HuH-7.5 (cell line): ENCODE results near the gene LSM12.
"Not testable (repeated sequence)": the region's sequence is repeated elsewhere in the genome, so short reads cannot be mapped to it uniquely, and the experiment has no call there.

Source experiments
- DNase-seq: peaks from one replicate; pipeline ENCODE4 v3.0.0; 2011; ENCODE audit warnings: low spot score

Gene LSM12

DNA sequence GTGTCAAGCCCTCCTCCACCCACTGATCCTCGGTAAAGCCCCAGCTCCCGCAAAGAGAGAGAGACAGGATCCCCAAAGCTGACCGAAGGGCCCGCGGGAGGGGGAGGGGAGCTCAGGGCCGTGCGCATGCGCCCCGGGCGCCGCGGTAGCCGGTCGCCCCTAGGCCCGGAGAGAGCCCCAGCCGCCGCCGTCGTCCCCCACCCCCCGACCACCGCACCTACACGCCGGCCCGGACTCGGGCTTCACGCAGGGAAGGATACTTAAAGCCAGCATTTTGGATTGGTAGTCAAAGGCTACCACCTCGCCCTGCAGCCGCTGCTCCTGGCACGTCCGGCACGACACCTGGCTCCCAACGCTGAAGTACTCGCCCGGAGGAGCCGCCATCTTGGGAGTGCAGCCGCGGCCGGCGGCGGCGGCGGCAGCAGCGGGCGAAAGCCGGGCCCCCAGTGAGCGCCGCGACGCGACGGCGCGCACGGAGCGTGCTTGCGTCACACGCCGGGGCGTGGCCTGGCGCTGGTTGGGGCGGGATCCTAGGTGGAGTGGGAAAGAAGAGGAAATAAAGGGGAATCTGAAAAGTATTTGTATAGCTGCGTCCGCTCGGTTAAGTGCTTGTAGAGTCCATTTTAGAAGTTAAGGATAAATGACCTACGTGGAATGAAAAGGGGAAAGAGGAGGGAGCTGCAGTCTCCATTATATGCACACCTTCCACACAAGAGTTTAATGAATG lies at the start of gene LSM12:
Gene LSM12, minus strand, starts transcription at position 468 of the 727 bp plus-strand sequence. Its CDS starts 84 bp downstream, at position 384.
- peak; percentile 86 for DNase-seq

DNA sequence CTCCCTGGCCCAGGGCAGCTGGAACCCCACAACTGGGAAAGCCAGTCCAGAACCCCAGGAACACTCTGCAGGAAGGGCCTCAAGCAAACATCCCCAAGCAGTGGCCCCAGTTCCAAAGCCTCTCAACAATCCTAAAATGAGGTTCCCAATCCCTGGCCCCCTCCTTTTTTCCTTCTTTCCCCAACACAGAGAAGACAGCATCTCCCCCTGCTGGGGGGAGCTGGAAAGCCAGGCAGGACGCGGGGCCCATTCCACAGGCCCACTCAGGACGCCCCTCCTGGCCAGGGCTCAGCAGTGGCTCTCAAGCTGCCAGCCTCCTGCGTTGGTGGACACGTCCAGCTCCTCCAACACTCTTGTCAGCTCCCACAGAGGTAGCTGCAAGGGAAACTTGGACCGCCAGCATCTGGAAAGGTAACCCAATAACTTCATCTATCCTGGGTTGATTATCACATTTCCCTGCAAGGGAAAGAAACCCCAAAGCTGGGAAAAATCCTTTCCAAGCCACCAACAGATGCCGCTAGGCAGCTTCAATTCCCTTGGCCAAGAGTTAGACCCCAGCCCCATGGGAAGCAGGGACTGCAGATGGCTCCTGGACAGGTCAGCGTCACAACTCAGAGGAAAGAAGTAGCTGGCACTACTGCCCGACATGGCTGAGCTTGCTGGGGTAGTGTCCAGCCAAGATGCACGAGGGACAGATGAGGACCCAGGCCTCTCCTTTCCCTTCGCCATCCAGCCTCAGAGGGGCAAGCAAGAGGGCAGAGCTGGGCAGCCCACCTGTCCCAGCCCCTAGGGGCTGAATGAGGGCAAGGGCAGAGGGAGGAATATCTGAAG lies 49.3 kb upstream of the LSM12 start:
- DNase-seq, result peak; percentile 69

DNA sequence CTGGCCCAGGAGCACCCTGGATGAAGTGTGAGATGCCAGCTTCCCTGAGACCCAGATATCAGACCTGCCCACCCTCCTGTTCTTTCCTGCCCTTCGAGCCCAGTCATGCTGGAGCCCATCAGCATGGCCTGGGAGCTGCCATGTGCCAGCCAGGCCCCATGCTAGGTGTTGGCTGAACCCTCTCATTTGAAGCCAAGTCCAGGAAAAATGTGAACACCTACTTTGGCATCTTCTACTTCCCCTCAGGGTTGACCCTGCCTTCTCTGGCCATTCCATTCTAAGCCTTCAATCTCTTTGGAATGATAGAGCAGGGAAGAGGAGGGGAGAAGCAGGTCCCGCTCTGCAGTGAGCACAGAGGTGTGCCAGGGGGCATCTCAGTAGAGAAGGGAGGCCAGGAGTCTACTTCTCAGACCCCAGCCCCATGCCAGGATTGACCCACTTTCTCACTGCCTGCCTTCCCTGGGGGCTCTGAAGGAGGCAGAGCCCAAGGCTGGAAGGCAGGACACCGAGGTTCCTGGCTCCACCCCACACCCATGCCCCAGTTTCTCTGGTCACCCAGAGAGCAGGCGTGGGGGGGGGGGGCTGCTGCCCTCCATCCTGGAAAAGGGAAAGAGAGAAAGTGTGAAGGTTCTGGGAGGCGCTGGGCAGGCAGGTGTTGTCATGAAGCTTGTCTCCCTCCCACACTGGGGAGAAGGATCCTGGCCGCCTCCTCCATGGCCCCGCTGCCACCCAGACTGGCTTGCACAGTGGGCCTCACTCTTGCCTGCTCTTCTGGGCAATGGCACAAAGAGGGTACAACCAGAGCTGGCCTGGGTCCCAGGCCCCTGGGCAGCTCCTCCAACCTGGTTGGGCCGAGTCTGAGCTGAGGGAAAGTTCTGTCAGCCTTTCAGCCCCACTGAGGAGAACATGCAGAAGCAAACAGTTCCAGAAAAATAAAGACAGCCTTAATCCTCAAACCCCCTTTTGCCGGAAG lies 47.7 kb upstream of the LSM12 start:
- no peak for DNase-seq

DNA sequence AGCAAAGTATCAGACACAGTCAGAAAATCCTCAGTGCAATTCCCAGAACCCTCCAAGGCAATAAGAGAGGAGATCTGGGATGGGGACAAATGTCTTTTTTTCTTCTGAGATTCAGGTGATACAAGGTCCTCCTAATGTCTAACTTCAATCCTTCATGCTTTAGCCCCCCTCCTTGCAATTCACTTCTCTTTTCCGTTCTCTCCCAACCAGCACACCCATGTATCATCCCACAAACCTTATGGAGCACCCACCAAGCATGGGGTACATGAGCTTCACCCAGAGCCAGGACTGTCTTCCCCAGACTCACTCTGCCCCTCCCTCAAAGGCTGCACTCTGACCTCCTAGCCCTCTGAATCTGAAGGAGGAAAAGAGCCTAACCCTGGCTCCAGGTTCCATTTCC lies 46.9 kb upstream of the LSM12 start:
- no peak for DNase-seq

DNA sequence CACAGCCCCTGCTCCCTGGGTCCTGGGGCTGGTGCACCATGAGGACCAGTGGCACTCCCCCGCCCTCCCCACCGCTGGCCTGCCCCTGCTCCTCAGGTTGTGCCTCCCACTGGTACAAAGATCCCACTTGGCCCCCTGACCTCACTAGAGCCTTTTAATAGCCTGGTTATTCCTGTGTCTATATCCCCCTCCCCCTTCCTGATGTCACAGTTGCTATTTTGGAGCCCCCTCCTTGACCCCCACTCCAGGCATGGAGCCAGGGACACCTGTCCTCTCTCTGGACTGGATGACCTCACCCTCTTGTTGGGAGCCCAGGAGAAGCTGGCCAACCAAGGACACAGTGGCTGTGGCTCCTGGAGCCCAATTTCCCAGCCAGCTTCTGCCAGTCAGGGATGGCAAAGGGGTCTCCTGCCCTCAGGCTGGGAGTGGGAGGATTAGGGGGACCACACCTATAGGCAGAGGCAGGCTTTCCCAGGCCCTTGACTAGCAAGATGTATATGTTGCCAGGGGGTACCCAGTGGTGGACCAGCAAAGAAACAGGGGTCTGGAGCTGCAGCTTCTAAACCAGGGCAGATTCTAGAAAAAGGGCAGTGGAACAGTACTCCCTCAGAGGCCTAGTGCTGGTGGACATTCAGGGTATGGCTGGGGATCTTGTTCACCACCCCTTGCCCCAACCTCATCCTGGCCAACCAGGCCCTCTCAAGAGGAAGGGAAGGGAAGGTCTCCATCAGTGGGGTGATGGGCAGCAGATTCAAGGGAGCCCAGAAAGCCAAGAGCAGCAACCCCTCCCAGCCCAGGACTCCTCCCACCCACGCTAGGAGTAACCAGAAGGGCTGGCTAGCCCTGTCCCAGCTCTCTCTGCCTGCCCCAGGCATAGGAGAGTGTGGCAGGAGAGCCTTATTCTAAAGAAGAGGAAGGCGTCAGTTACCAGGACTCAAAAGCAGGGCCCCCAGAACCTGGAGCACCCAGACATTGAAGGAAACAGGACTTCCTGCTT lies 46.1 kb upstream of the LSM12 start:
- DNase-seq, result no peak

DNA sequence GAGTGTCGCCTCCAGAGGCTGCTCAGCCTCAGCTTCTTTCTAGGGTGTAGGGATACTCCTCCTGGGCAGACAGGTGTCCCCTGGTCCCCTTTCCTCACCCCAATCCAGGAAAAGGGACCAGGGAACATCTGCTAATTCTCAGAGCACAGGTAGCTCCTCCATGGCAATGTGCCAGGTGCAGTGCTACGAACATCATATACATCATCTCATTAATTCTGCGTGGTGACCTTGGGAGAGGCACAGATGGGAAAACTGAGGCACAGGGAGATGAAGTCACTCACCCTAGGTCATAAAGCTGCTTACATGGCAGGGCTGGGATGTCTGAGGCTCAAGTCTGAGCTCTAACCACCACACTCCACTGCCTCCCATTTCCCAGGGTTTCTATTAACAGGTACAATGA lies 45.3 kb upstream of the LSM12 start:
- no peak for DNase-seq

DNA sequence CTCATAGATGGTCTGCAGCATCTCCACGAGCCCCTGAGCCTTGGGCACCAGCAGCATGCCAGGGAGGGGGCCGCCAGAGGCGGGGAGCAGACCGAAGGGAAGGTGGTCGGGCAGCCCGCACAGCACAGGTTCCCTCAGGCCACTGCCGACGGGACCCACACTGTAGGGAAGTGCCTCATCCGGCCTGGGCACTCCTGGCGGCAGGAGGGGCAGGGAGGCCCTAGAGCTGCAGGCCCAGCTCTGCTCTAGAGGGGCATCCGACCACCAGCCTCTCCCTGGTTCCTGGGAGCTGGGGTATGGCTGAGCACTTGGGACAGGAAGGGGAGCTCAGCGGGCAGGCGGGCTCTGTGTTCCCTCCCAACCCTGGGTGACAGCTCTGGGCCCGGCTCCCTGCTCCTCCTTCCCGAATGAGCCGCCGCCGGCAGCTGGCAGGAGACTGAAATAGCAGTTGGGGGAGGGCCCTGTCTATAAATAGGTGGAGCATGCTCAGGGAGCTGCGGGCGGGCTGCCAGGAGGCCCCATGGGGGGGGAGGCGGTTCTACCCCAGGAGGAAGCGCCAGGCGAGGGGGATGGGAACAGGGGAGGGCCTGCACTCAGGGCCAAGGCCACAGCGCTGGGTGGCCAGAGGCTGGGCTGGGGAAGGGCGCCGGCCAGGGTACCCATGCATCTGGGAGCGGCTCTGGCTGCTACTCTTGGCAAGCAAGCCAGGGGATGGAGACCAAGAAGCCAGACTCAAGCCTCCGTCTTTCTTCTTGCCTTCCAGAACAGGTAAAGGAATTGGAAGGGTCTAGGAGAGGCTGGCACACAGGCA lies 44.6 kb upstream of the LSM12 start:
- DNase-seq, result peak; percentile 92

DNA sequence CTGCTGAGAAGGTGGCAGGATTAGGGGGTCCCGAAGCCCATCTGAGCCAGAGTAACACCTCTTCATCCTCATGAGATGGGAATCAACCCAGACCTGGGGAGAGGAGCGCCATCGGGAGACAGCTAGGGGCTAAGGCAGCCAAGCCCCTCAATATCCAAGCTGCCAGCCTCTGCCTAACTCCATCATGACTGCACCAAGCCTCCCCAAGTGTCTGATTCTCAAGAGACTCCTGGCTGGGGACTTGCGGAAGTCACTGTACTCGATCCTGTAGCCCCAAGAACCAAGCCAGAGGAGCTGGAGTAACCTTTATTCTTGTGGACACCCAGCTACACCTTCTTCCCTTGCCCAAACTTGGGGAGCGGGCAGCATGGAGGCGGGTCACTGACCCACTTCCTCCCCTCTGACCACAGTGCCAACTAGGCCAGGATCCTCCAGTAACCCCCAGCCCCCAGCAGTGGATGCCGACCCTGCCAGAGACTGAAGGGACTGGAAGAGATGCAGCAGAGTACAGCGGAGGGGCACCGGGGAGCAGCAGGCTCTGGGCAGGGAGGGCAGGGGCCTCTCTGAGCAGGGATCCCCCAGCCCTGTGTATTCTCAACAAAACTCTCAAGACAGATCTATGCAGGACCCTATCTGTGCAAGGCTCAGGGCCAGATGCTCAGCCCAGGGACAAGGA lies 43.7 kb upstream of the LSM12 start:
- DNase-seq, result no peak

DNA sequence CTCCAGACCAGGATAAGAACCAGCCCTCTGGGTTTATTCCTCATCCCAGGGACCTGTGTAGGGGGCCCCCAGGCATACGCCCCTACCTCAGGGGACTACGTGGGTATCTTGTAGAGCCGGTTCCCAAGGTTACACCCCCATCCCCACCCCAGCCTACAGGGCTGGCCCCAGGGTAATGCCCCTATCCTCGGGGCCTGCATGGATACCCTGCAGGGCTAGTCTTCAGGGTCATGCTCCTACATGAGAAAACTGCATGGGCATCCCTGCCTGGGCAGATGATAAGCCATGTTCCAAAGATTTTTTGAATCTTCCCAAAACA lies 42.8 kb upstream of the LSM12 start:
- no peak for DNase-seq

DNA sequence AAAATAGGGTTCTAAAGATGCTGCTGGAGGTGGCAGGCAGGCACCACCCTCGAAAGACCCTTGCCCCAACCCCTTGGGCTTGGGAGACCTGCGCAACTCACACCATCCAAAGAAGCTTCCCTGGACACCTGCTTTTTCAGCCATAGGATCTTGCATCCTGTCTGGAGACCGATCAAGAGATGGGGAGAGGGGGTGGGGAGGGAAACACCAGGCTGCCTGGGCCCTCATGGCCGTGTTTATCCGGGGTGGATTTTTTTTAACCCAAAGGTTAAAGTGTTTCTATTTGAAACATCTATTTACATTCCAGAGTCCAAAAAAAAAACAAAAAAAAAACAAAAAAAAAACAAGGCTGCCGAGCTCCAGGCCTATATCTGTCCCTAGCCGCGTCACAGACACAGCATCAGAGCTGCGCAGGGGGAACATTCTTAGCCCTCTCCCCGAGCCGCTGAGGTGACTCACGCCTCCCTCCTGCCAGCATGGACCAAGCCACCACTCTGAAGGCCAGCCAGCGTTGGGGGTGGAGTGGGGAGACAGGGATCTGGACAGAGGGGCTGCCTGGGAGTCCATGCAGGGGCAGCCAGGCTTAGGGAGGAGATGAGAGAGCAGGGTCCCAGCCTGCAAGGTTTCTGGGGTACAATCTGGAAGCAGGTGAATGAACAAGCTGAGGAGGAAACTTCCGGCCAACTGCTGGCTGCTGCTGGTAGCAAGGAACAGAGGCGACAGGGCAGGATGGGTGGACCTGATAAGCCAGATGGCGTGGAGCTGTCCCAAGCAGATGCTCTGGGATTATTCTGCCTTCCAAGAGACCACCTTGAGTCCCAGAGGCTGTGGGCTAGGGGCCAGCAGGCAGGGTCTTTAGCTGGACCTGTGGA lies 42.2 kb upstream of the LSM12 start:
- DNase-seq, result peak; percentile 77

DNA sequence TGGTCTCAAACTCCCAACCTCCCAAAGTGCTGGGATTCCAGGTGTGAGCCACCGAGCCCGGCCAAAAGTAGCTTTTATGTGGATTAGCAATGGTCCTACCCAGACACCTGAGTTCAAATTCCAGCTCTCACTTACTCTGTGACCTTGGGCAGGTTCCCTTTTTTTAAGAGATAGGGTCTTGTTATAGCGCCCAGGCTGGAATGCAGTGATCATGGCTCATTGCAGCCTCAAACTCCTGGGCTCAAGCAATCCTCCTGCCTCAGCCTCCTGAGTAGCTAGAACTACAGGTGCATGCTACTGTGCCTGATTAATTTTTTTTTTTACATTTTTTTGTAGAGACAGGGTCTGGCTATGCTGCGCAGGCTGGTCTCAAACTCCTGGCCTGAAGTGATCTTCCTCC lies 40.3 kb upstream of the LSM12 start:
- DNase-seq, result no peak

DNA sequence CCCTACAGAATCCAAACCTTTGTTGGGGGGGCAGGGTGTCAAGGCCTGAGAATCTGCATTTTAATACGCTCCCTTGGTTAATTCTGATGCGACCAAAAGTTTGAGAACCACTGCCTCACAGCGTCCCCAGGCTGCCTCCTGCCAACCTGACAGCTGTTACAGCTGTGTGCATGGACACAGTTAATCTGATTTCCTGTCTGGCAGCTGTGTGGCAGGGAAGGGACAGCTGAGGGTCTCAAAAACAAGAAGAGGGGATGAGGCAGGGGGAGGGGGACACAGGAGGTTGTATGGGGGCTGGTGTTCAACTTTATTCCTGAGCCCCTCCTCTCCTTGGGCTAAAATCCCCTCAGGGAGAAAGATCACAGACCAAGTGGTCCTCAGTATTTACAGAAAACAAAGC lies 39.5 kb upstream of the LSM12 start:
- DNase-seq, result no peak

DNA sequence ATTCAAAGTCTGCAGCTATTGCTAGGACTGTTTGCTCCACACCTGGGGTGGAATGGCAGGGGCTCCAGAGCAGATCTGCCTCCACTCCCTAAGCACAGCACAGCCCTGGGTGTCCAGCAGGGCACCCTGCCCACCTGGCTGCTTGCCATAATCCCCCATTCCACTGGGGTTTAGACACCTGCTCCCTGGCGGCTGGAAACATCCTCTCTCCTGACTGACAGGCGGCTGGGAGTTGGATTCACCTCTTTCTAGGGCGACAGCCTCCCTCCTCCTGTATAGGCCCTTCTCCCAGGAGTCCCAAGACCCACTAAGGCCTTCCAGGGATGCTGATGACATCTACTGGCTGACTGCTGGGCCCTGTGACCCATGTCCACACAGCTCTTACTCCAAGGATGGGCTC lies 39.0 kb upstream of the LSM12 start:
- DNase-seq, result no peak

DNA sequence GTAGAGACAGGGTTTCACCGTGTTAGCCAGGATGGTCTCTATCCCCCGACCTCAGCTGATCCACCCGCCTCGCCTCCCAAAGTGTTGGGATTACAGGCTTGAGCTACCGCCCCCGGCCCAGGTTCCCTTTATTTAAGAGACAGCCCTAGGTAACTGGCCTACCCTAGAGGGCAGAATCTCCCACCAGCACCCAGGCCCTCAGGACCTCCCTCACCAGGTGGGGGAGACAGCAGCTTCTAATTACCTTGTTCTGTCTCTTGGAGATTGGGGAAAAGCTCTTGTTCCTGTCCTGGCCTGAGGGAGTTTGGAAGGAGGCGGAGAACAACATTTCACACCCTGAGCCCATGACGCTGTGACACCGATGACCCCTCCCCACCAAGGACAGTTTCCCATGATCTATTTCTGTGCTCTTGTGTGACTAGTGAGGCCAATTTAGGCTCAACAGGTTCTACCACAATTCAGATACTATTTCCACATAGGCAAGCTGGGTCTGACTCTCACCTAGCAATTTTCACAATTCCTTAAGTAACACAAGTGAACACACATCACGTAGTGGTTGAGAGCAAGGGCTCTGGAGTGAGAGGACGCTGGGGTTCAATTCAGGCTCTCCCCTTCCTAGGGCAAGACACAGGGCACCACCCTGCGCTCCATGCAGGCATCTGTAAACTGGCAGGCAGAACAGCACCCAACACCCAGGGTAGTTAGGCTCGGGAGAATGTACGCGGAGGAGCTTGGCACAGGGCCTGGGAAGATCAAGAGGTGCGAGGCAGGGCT lies 36.6 kb upstream of the LSM12 start:
- DNase-seq, result no peak

DNA sequence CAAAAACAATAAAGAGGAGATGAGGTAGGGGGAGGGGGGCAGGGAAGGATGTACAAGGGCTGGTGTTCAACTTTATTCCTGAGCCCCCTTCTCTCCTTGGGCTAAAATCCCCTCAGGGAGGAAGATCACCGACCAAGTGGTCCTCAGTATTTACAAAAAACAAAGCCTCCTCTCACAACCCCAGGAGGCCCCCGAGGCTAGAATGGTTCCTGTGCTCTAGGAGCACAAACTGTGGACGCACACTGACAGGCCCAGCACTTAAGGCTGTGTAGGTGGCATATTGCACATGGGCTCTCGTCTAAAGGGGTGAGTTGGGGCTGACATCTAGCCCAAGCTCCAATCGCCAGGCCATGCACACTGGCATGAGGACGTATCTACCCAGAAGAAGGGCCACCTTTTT lies 35.4 kb upstream of the LSM12 start:
- not testable (repeated sequence) for DNase-seq

DNA sequence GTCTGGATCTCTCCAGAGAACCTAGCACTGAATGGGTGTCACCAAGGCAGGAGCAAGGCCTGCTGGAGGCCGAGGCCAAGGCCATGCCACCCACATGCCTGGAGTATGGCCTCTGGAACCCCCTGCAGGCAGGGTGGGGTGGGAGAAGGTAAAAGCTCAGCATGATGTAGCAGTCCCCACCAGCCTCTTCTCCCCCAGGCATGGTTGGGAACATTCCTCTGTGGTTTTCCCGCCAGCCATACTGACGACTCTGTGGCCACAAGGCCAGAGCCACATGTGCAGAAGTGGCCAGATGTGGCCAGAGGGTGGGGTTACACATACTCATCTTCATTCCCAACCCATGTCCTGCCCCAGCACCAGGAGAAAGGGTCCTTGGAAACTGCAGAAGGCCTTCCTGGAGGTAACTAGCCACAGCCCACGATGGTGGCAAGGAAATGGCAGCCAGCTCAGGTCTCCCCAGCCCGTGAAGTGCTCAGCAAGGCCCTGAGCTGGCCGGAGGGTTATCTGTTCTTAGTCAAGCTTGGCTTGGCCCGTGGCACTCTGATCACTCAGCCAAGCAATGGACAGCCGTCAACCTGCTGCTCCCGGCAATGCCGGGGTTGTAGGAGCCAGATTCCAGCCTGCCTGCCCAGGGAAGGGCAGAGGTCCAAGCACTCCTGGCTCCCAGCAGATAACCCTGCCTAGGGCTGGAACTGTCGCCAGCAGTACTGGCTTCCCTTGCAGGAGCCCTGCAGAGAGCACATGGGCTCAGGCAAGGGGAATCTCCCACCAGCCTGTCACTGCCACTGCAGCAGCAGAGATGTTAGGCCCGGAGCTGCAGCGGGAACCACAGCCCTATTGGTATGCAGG lies 30.9 kb upstream of the LSM12 start:
- DNase-seq, result no peak
